GM19193 (cell line): ENCODE results near the gene IKBKE.
A peak's percentile ranks its signal among the peaks of the same experiment; 100 is the strongest.

Experiments
- POLR2A ChIP-seq: IDR thresholded peaks from 4 replicates; pipeline ENCODE4 v1.6.1; 2011; ENCODE audit not compliant: insufficient read depth, insufficient read length; ENCODE audit errors: extremely low read depth

IKBKE gene

GRCh38 chr1:206495493-206496046 lies 25.3 kb downstream of the IKBKE start:
- TF ChIP-seq POLR2A = no peak

- no peak for TF ChIP-seq POLR2A
These were observed 26.0 kb downstream of the IKBKE start for GRCh38 chr1:206496131-206496793.

GRCh38 chr1:206497363-206497762 lies 27.1 kb downstream of the IKBKE start:
- TF ChIP-seq POLR2A = no peak

- no peak for TF ChIP-seq POLR2A
These were observed 27.5 kb downstream of the IKBKE start for GRCh38 chr1:206497774-206498173.

GRCh38 chr1:206498685-206499084 lies 28.4 kb downstream of the IKBKE start:
- no peak for TF ChIP-seq POLR2A

GRCh38 chr1:206500046-206500445 lies 29.8 kb downstream of the IKBKE start:
- TF ChIP-seq POLR2A = no peak

- TF ChIP-seq POLR2A = no peak
These were observed 31.6 kb downstream of the IKBKE start for GRCh38 chr1:206501881-206502280.

- no peak for TF ChIP-seq POLR2A
These were observed 32.1 kb downstream of the IKBKE start for GRCh38 chr1:206502403-206502802.

GRCh38 chr1:206502812-206503211 lies 32.5 kb downstream of the IKBKE start:
- no peak for TF ChIP-seq POLR2A

- TF ChIP-seq POLR2A = no peak
These were observed 33.5 kb downstream of the IKBKE start for GRCh38 chr1:206503591-206504362.

- no peak for TF ChIP-seq POLR2A
These were observed 34.1 kb downstream of the IKBKE start for GRCh38 chr1:206504363-206504713.

- TF ChIP-seq POLR2A = no peak
These were observed 35.6 kb downstream of the IKBKE start for GRCh38 chr1:206505702-206506355.

GRCh38 chr1:206506405-206507283 lies 36.4 kb downstream of the IKBKE start:
- TF ChIP-seq POLR2A = no peak

- peak; percentile 79 for TF ChIP-seq POLR2A
These were observed 37.2 kb downstream of the IKBKE start, which contains the start of gene RASSF5 for GRCh38 chr1:206507284-206508129. Gene RASSF5, plus strand, starts transcription at chr1:206507531. Its CDS starts 72 bp downstream, at chr1:206507603.

GRCh38 chr1:206508130-206508889 lies 38.0 kb downstream of the IKBKE start:
- no peak for TF ChIP-seq POLR2A
